ENCODE data around the gene TRIP6. TPM values are rescaled to one million over a fixed set of nuclear protein-coding genes. Genes with fewer than 3 reads are reported as not detected.
"Not testable (repeated sequence)": the region's sequence is repeated elsewhere in the genome, so short reads cannot be mapped to it uniquely, and the experiment has no call there.

TRIP6 gene
- polyA plus RNA-seq, 5 donors: 54.3 to 101 (median 69.5) TPM

DNA sequence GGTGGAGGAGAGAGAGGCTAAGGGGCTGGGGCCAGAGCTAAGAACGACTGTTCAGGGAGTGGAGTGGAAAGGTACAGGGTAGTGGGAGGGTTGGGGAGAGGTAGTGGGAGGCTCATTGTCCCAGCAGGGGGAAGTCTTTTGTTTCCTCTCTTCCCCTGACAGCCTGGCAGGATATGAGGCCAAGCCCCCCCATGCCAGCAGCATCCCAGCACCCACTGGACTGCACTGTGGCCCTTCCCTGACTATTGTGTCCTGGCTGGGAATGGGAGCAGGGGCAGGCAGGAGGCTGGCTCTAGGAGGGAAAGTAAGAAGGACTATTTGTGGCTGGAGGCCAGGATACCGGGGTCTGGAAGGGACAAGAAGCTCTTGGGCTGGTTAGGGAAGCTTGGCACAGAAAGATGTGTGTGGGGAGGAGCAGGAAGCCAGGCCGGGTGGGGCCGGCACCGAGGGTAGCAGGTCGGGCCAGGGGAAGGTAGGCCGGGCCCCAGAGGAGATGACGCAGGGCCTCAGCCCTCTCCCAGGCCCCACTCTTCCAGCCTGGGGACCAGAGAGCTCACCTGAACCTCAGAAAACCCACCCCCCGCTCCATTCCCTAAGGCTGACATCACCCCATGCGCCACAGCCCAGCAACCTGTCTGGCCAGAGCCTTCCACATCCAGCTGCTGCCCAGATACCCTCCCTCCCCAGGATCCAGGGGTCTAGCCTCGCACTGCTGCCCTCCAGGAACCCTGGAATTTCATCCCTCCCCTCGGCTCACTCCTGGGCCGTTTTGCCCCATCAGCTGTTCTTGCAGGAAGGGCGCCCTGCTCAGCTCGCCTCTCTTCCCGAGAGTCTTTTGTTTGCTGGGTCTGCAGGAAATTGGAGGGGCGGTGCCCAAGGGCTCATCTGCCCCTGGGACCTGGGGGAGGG is 31.0 kb upstream of the TRIP6 start:
- DNase-seq: peak; percentile 68

DNA sequence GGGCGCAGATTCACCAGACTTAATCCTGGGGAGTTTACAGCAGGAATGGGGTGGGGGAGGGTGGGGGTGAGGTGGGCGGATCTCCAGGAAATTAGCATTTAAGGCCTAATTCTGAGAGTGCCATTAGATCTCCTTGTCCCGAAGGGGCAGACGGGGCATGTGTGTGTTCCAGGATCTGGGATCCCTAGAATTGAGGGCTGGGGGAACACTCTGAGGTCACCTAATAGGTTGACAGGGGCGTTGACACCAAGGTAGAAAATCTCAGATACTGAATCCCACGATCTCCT is 30.4 kb upstream of the TRIP6 start:
- no peak for DNase-seq

DNA sequence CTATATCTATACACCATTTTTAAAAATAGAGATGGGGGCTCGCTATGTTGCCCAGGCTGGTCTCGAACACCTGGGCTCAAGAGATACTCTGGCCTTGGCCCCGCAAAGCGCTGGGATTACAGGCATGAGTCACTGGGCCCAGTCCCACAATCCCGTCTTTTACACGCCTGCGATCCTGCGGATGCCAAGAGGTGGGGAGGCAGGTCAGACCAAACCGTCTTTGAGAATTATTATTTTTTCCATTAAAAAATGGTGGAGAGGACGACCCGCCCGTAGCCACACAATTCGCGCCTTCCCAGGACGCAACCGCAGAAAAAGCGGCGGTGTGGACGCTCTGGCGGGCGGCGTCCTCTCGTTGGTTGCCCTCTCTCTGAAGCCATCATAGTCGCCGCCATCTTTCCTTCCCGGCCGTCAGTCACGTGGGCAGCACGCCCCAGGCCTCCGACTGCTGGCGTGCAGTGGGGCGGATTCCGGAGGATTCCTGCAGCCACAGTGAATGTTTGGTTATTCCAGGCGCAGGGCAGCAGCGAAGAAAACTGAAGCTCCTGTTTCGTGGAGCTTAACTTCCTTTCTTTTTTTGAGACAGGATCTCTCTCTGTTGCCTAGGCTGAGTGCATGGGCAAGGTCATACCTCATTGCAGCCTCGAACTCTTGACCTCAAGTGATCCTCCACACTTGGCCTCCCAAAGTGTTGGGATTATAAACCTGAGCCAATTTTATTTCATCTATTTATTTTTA is 29.9 kb upstream of the TRIP6 start:
- DNase-seq: peak; percentile 89 to 91

DNA sequence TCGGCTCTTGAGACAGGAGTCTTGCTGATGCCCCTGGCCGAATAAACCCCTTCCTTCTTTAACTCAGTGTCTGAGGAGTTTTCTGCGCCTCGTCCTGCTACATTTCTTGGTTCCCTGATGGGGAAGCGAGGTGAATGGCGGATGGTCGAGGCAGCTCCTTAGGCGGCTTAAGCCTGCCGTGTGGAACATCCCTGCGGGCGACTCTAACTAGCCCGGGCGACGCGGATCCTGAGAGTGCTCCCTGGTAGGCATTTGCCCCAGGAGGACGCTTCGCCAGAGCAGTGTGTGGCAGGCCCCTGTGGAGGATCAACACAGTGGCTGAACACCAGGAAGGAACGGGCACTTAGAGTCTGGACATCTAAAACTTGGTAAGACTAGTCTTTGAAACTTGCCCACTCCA is 27.8 kb upstream of the TRIP6 start:
- DNase-seq: no peak

DNA sequence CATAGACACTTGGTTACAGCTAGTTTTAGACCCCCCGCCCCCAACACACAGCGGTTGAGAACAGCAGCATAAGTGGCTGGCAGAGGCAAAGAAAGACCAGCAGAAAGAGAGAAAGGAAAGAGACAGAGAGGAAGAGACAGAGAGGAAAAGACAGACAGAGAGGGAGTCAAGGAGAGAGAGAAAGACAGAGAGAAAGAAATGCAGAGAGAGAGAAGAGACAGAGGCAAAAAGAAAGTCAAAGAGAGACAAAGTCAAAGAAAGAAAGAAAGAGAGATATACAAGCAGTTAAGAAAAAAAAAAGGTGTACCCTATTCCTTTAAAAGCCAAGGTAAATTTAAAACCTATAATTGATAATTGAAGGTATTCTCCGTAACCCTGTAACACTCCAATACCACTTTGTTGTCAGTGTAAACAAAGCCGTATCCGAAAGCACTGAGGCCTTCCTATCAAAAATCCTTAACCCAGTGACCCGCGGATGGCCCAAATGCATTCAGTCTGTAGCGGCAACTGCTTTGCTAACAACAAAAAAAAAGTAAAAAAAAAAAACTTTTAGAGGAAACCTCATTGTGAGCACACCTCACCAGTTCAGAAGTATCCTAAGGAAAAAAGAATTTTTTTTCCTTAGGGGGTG is 26.6 kb upstream of the TRIP6 start:
- no peak for DNase-seq

DNA sequence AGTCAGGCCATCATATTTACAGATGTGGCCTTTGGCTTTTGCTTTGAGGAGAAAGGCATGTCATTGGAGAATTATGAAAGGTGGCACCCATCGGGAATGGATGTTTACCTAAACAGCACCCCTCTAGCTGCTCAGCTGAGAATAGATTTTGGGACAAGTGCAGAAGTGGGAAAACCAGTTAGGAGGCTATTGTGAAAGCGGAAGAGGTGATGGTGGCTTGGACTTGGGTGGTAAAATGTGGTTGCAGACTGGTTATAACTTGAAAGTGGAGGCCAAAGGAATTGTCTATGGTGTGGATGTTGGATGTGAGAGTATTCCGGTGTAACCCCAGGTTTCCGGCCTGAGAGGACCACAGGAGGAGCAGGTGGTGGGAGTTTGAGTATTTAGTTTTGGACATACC is 19.8 kb upstream of the TRIP6 start:
- no peak for DNase-seq

DNA sequence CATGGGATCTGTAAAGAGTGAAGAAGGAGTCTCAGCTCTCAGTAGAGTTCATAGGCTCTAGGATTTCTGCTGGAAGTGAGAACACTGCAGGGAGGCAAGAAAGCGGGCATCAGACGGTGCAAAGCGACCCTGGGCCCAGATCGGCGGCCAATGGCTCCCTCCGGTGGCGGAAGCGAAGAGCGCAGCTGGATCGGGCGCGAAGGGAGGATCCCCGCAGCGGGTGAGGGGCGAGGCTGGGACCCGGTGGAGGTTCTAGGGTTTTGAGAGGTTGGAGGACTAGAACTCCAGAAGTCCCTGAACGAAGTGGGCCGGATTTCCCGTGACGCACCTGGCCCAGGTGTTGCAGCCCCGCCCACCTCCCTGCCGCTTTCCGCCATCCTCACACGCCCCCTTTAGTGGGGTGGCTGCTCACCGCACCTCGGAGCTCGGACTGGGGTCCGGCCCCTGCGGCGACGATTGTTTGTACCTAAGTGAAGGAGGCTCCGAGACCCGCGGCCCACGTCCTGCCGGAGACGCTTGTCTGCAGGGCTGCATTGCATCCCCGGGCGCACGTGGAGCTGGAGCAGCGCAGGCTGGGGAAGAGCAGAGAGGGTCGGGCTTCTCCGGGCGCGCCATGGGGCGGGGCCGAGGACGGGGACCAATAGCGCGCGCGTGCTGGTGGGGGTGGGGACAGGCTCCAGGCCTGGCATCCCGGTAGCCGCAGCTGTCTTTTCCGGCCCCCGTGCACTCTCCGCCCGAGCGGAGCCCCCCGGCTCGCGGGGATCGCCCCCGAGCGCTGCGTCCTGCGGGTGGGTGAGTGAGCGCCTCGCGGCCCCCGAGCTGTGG is 14.9 kb upstream of the TRIP6 start, which contains the start of gene SLC12A9:
SLC12A9 (plus strand) TSS at position 666 of the 825 bp plus-strand sequence. CDS start 1,485 bp downstream, outside the sequence.
- DNase-seq: peak; percentile 88 to 90

DNA sequence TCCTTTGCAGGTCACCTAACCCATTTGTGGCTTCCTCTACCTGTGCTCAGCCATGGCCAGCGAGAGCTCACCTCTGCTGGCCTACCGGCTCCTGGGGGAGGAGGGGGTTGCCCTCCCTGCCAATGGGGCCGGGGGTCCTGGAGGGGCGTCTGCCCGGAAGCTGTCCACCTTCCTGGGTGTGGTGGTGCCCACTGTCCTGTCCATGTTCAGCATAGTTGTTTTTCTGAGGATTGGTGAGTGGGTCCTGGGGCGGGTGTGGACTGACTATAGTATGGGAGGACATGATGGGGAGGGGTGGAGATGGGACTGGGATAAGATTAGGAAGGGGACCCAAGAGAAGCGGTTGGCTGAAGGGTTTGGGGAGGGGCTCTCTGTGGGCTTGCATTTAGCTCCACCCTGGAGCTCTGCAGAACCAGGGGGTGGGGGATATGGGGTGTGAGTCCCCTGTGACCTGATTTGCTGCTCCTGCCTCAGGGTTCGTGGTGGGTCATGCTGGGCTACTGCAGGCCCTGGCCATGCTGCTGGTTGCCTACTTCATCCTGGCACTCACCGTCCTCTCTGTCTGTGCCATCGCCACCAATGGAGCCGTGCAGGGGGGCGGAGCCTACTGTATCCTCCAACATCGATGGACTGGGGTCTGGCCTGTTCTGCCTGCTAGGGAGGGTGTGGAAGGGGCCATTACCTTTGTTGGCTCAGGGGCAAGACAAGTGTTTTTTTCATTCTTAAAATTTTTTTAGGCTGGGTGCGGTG is 12.9 kb upstream of the TRIP6 start:
- no peak for DNase-seq

DNA sequence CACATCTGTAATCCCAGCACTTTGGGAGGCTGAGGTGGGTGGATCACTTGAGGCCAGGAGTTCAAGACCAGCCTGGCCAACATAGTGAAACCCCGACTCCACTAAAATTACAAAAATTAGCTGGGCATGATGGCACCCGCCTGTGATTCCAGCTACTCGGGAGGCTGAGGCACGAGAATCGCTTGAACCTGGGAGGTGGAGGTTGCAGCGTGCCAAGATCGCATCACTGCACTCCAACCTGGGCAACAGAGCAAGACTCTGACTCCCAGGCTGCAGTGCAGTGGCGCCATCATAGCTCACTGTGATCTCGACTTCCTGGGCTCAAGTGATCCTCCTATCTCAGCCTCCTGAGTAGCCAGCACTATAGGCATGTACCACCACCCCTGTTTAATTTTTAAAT is 12.3 kb upstream of the TRIP6 start:
- DNase-seq: not testable (repeated sequence)

DNA sequence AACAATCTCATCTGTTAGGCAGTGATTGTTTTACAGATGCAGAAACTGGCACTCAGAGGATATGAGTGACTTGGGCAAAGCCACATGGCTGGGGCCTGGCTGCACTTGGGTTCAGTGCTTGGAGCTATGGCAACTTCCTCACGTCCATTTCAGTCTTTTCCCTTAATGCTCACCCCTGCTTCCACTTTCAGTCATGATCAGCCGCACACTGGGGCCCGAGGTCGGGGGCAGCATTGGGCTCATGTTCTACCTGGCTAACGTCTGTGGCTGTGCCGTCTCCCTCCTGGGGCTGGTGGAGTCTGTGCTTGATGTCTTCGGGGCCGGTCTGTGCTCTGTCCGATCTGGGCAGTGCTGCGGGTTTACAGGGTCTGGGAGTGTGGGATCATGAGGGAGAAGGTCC is 11.7 kb upstream of the TRIP6 start:
- DNase-seq: no peak

DNA sequence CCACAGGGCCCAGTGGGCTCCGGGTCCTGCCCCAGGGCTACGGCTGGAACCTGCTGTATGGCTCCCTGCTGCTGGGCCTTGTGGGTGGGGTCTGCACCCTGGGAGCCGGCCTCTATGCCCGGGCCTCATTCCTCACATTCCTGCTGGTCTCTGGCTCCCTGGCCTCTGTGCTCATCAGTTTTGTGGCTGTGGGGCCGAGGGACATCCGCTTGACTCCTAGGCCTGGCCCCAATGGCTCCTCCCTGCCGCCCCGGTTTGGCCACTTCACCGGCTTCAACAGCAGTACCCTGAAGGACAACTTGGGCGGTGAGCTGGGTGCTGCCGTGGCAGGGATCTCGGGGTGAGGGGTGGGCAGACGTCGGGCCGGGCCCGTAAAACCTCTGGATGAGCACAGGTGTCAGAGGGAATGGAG is 10.3 kb upstream of the TRIP6 start:
- no peak for DNase-seq

DNA sequence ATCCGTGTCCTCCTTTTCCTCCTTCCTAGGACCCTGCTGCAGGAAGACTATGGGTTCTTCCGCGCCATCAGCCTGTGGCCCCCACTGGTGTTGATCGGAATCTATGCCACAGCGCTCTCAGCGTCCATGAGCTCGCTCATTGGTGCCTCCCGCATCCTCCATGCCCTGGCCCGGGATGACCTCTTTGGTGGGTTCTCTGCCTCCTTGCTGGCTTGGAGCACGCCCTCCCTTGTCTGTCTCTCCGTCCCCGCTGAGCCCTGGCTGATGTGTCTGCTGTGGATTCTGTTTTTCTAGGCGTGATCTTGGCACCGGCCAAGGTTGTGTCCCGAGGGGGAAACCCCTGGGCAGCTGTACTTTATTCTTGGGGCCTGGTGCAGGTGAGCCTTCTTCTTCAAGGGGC is 7.3 kb upstream of the TRIP6 start:
- DNase-seq: no peak

DNA sequence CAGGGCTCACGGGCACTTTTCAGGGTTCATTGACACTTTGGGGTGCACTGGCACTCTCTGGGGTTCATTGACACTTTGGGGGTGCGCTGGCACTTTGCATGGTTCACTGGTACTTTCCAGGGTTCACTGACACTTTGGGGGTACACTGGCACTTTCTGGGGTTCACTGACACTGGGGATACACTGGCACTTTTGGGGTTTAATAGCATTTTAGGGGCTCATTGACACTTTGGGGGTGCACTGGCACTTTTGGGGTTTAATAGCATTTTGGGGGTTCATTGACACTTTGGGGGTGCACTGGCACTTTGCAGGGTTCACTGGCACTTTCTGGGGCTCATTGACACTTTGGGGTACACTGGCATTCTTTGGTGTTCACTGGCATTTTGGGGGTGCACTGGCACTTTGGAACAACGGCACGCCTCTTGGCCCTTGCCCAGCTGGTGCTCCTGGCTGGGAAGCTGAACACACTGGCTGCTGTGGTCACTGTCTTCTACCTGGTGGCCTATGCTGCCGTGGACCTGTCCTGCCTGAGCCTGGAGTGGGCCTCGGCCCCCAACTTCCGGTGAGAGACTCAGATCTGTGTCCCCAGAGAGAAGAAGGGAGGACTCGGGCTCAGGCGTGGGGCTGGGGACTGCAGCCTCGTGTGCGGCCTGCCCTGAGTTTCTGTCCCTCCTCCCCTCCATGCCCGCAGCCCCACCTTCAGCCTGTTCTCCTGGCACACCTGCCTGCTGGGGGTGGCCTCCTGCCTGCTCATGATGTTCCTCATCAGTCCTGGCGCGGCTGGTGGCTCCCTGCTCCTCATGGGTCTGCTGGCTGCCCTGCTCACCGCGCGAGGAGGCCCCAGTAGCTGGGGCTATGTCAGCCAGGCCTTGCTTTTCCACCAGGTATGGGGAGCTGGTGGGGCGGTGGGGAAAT is 6.2 kb upstream of the TRIP6 start:
- DNase-seq: no peak

DNA sequence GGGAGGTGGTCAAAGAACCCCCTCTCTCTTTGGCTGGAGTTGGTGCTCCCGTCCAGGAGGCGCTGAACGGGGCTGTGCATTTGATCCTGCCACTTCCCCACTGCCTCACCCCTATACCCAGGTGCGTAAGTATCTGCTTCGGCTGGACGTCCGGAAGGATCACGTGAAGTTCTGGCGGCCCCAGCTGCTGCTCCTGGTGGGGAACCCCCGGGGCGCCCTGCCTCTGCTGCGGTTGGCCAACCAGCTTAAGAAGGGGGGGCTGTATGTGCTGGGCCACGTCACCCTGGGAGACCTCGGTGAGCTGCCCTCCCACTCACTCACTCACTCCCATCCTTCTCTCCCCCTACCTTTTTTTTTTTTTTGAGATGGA is 5.6 kb upstream of the TRIP6 start:
- no peak for DNase-seq

DNA sequence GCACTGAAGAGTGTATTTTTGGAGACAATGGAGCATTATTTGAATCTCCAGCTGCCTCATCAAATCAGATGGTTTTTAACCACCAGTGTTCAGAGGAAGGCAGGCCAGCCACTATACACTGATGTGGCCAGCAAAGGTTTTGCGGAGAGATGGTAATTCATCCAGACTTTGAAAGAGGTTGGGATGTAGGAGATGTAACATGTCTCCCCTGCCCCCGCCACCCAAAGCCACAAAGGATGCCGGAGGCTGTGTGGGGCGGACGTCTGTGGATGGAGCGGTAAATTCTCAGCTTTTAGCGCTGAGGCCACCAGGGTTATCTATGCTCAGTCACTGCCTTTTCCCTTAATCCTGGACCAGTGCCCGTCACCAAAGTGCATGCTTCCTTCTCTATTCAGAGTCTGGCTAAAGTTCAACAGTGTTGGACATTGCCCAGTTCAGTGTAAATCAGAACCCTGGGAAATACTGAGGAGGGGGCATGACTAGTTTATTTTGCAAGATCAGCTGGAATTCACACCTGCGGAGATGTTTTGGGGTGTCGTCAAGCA is 3.7 kb upstream of the TRIP6 start:
- no peak for DNase-seq

DNA sequence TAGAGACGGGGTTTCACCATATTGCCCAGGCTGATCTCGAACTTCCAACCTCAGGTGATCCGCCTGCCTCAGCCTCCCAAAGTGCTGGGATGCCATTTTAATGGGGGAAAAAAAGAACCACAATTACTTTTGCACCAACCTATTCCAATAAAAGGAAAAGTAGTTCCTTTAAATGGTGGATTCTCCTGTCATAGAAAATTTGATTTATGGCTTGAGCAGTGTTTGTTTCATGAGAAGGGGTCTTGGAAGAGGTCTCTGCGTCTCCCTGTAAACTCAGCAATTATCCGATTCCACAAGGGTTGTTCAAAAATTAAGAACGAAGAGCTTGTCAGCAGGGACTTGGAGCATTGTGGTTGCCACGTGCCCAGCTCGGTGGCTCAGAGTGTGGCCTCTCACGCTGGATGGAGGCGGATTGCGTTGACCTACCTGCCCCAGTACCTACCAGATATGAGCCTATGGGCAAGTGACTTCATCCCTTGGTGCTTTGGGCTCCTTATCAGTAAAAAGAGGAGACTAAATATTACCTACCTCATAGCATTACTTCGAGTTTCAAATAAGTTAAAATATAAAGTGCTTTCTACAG is 2.8 kb upstream of the TRIP6 start:
- no peak for DNase-seq

DNA sequence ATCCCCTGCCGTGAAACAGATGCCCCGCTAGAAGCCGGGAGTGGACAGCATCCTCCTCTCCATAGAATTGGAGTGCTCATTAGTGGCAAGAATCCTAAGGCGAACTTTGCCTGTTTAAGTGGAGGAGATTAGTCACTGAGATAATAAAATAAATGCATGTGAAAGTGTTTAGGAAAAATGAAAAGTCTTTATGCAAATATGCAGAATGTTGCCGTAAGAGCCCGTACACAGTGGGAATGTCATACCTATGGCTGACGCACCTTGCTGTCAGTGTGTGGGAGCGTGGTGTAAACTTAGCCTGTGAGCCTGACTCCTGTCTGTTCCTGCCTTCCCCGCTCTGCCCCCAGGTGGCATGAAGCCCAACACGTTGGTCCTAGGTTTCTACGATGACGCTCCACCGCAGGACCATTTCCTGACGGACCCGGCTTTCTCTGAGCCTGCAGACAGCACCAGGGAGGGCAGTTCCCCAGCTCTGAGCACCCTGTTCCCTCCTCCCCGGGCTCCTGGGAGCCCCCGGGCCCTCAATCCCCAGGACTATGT is 1.7 kb upstream of the TRIP6 start:
- no peak for DNase-seq

DNA sequence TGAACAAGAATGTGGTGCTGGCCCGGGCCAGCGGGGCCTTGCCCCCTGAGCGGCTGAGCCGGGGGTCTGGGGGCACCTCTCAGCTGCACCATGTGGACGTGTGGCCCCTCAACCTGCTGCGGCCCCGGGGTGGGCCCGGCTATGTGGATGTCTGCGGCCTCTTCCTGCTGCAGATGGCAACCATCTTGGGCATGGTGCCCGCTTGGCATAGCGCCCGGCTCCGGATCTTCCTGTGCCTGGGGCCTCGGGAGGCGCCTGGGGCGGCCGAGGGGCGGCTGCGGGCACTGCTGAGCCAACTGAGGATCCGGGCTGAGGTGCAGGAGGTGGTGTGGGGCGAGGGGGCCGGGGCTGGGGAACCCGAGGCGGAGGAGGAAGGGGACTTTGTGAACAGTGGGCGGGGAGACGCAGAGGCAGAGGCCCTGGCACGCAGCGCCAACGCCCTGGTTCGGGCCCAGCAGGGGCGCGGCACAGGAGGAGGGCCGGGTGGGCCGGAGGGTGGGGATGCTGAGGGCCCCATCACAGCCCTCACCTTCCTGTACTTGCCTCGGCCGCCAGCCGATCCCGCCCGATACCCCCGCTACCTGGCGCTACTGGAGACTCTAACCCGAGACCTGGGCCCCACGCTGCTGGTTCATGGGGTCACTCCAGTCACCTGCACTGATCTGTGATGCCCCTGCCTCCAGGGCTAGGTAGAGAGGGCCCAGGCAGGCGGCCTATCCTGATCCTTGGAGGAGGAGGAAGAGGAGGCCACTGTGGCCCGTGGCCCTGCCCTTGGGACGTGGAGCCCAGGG is 1.1 kb upstream of the TRIP6 start:
- DNase-seq: no peak

Data from right lung (tissue), 5 donors.